ENCODE results near the gene VPS26C. TPM values are rescaled to one million over a fixed set of nuclear protein-coding genes. Genes with fewer than 3 reads are reported as not detected.

VPS26C gene
- polyA plus RNA-seq, 1 donor: 49.8 TPM

Other genes starting within 250 kb of the VPS26C start
- gene PIGP, start 194.3 kb downstream of the VPS26C start, polyA plus RNA-seq (ENCODE audit: insufficient read length): 25.5 TPM
- 233 TPM for gene TTC3, start 194.1 kb downstream of the VPS26C start, polyA plus RNA-seq (ENCODE audit: insufficient read length)
- gene DYRK1A, start 99.4 kb upstream of the VPS26C start, polyA plus RNA-seq (ENCODE audit: insufficient read length): 77.0 TPM